HUDEP-2 (cell line): ENCODE data around the gene IL19.
A peak's percentile ranks its signal among the peaks of the same experiment; 100 is the strongest.

Experiments used
- DNase-seq, 76 experiments: peaks; one replicate each; lab custom pipeline; 2025; ENCODE audit not compliant: unreplicated experiment in 76 of 76; lab: John Stamatoyannopoulos, UW

The IL19 gene

GRCh38 chr1:206797534-206798383 is 27.2 kb downstream of the IL19 start:
- peak in 13 of 76 experiments; percentile 2 to 23 (median 10) for DNase-seq

GRCh38 chr1:206798384-206798996 is 27.9 kb downstream of the IL19 start:
- DNase-seq: no peak

- DNase-seq: no peak
These were observed 28.7 kb downstream of the IL19 start for GRCh38 chr1:206799311-206799710.

- DNase-seq: no peak
These were observed 29.8 kb downstream of the IL19 start for GRCh38 chr1:206800411-206800810.

- no peak for DNase-seq
These were observed 30.3 kb downstream of the IL19 start for GRCh38 chr1:206800891-206801290.

GRCh38 chr1:206801467-206801866 is 30.9 kb downstream of the IL19 start:
- DNase-seq: no peak

- no peak for DNase-seq
These were observed 31.8 kb downstream of the IL19 start for GRCh38 chr1:206802401-206802800.

GRCh38 chr1:206803221-206803730 is 32.7 kb downstream of the IL19 start:
- DNase-seq: no peak

GRCh38 chr1:206804156-206804737 is 33.7 kb downstream of the IL19 start:
- DNase-seq: no peak

- DNase-seq: no peak
These were observed 34.8 kb downstream of the IL19 start for GRCh38 chr1:206805357-206805756.

- DNase-seq: peak in 12 of 76 experiments; percentile 3 to 42 (median 14)
These were observed 38.0 kb downstream of the IL19 start for GRCh38 chr1:206808615-206809014.

- DNase-seq: peak in 26 of 76 experiments; percentile 5 to 38 (median 20)
These were observed 39.0 kb downstream of the IL19 start for GRCh38 chr1:206809504-206810084.

GRCh38 chr1:206812471-206812870 is 41.9 kb downstream of the IL19 start:
- no peak for DNase-seq

- DNase-seq: peak in 5 of 76 experiments; percentile 3 to 11 (median 8)
These were observed 44.3 kb downstream of the IL19 start for GRCh38 chr1:206814716-206815341.

GRCh38 chr1:206816390-206817287 is 46.1 kb downstream of the IL19 start:
- DNase-seq: peak in 41 of 76 experiments; percentile 4 to 88 (median 62)

GRCh38 chr1:206821493-206821892 is 50.9 kb downstream of the IL19 start:
- DNase-seq: no peak

GRCh38 chr1:206823727-206824126 is 53.2 kb downstream of the IL19 start:
- DNase-seq: no peak

GRCh38 chr1:206824331-206824730 is 53.8 kb downstream of the IL19 start:
- DNase-seq: no peak

GRCh38 chr1:206826394-206826793 is 55.8 kb downstream of the IL19 start:
- DNase-seq: no peak

- no peak for DNase-seq
These were observed 57.5 kb downstream of the IL19 start for GRCh38 chr1:206828061-206828460.
